ENCODE measurements around the gene ETV5.

DNA sequence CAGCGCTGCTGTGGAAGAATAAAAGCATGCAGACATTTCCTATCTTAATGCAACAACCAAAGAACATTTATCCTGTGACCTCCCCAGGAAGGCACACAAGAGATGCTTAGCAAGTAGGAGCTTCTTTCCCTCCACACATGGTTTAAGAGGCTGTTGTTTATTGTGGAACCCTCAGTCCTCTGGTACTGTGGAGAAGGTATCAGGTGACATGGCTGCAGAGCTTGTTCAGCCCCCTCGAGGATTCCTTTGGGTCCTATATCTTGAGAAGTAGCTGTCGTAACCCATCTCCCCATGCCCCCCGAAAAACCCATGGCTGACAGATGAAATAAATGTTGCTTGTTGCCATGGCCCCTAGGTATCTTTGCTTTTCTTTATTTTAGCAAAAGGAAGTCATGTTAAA is 20.3 kb upstream of the ETV5 start:
- TF ChIP-seq POLR2AphosphoS5 (IDR thresholded peaks at IDR 0.05; ENCODE audit: insufficient read depth, low read depth, low read length) (no peak), EZH2 (IDR thresholded peaks at IDR 0.05; ENCODE audit: borderline replicate concordance, low read depth, low read length, severe bottlenecking) (no peak), POLR2A (IDR thresholded peaks at IDR 0.05; ENCODE audit: low read depth, low read length) (no peak), GATA2 (IDR thresholded peaks at IDR 0.05; ENCODE audit: insufficient read depth, insufficient read length, low read depth, low read length) (no peak), MYC (IDR thresholded peaks at IDR 0.05; ENCODE audit: low read depth, low read length) (no peak), JUN (IDR thresholded peaks at IDR 0.05; ENCODE audit: borderline replicate concordance, insufficient read depth, insufficient read length, low read depth) (no peak), FOS (IDR thresholded peaks at IDR 0.05; ENCODE audit: borderline replicate concordance, insufficient read depth, low read length) (no peak)
- TF ChIP-seq, protein P1, sequence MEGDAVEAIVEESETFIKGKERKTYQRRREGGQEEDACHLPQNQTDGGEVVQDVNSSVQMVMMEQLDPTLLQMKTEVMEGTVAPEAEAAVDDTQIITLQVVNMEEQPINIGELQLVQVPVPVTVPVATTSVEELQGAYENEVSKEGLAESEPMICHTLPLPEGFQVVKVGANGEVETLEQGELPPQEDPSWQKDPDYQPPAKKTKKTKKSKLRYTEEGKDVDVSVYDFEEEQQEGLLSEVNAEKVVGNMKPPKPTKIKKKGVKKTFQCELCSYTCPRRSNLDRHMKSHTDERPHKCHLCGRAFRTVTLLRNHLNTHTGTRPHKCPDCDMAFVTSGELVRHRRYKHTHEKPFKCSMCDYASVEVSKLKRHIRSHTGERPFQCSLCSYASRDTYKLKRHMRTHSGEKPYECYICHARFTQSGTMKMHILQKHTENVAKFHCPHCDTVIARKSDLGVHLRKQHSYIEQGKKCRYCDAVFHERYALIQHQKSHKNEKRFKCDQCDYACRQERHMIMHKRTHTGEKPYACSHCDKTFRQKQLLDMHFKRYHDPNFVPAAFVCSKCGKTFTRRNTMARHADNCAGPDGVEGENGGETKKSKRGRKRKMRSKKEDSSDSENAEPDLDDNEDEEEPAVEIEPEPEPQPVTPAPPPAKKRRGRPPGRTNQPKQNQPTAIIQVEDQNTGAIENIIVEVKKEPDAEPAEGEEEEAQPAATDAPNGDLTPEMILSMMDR (IDR thresholded peaks at IDR 0.05; ENCODE audit: extremely low read depth in 1 of 2, insufficient read depth in 1 of 2, low read depth in 1 of 2, low read length in 2 of 2): no peak
- TF ChIP-seq, protein P2, sequence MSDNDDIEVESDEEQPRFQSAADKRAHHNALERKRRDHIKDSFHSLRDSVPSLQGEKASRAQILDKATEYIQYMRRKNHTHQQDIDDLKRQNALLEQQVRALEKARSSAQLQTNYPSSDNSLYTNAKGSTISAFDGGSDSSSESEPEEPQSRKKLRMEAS (IDR thresholded peaks at IDR 0.05; ENCODE audit: insufficient read depth, insufficient read length): no peak
